Effector memory CD8-positive, alpha-beta T cell (primary cell): Measurements from ENCODE around the gene SHMT2.
A peak's percentile ranks its signal among the peaks of the same experiment; 100 is the strongest.
"Not testable (repeated sequence)": the region's sequence is repeated elsewhere in the genome, so short reads cannot be mapped to it uniquely, and the experiment has no call there.

Experiments
- ATAC-seq: fragments of 150-1000 bp; cut with Tn5 transposase; replicated peaks from 2 replicates; pipeline ENCODE4 v1.10.0; 2021; ENCODE audit warnings: mild to moderate bottlenecking, moderate library complexity
- DNase-seq, 3 experiments: peaks; one replicate each; pipeline ENCODE4 v3.0.0; 2021
- H3K27ac Mint-ChIP-seq, 2 donors: one replicate each; pipeline ENCODE4 v1.8.0; 2022; ENCODE audit warnings: mild to moderate bottlenecking in 2 of 2, mixed read lengths in 2 of 2, moderate library complexity in 2 of 2
- H3K27me3 Mint-ChIP-seq, 2 donors: one replicate each; pipeline ENCODE4 v1.8.0; 2022; ENCODE audit warnings: mixed read lengths in 2 of 2
- H3K36me3 Mint-ChIP-seq: one replicate; pipeline ENCODE4 v1.8.0; 2022; ENCODE audit warnings: mild to moderate bottlenecking, moderate library complexity, mixed read lengths; ENCODE audit not compliant: insufficient read depth
- H3K4me1 Mint-ChIP-seq, 2 donors: one replicate each; pipeline ENCODE4 v1.8.0; 2022; ENCODE audit warnings: low read depth in 2 of 2, mixed read lengths in 2 of 2
- H3K4me3 Mint-ChIP-seq, 2 donors: one replicate each; pipeline ENCODE4 v1.8.0; 2022; ENCODE audit warnings: mild to moderate bottlenecking in 2 of 2, mixed read lengths in 2 of 2, moderate library complexity in 2 of 2
- H3K9me3 Mint-ChIP-seq, 2 donors: one replicate each; pipeline ENCODE4 v1.8.0; 2022; ENCODE audit warnings: mixed read lengths in 2 of 2

SHMT2 gene

DNA sequence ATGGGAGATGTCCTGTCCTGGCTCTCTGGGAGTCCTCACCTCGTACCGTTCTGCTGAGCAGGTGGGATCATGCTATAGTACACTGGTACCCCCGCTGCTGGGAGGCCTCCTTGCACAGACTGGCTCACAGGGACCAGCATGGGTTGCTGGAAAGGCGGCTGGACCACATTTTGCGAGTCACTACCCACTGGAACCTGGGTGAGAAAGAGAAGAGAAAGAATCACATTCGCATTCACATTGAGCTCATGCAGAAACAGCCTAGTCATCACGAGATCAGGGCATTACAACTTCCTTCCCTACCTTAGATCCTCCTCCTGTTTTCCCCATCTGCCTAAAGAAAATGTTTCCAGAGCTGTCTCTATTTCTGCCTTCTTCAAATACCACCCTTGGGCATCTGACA lies 38.8 kb downstream of the SHMT2 start:
- H3K27ac Mint-ChIP-seq = peak overlapping the region; percentile 12 to 31
- no peak overlapping the region for H3K4me3 Mint-ChIP-seq
- DNase-seq = no peak
- H3K9me3 Mint-ChIP-seq = no peaks in the 10 kb centered on the region
- no peaks in the 10 kb centered on the region for H3K27me3 Mint-ChIP-seq
- H3K36me3 Mint-ChIP-seq = peaks cover 70% of the 10 kb centered on the region
- ATAC-seq = no peak
- H3K4me1 Mint-ChIP-seq = peaks cover 2 to 5% of the 10 kb centered on the region in 2 donors

DNA sequence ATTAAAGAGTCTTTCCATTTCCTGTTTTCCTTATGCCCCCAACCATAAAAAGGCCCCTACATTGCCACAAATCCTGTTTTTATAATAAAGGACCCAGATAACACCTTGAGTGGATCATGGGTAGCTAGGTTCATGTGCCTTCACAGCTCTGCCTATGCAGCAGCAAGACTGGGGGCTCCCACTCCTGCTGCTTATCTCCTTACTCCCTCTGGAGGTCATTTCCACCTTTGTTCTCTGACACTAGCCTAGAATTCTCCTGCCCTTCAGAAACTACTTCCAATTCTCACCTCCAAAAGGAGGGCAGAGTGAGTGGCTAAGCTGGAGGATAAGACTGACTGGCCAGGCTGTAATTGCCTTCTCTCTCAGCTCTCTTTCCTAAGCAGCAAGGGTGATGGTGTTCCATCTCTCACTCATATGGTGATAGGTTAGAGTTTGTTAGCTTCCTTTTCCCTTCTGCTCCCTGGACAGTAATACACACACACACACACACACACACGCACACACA lies 41.5 kb downstream of the SHMT2 start:
- DNase-seq = no peak
- Mint-ChIP-seq H3K36me3 (peaks cover 76% of the 10 kb centered on the region), H3K4me3 (no peak overlapping the region), H3K9me3 (no peaks in the 10 kb centered on the region), H3K4me1 (no peaks in the 10 kb centered on the region), H3K27me3 (no peaks in the 10 kb centered on the region), H3K27ac (peak overlapping the region in 1 of 2 donors; percentile 39)
- ATAC-seq = no peak

DNA sequence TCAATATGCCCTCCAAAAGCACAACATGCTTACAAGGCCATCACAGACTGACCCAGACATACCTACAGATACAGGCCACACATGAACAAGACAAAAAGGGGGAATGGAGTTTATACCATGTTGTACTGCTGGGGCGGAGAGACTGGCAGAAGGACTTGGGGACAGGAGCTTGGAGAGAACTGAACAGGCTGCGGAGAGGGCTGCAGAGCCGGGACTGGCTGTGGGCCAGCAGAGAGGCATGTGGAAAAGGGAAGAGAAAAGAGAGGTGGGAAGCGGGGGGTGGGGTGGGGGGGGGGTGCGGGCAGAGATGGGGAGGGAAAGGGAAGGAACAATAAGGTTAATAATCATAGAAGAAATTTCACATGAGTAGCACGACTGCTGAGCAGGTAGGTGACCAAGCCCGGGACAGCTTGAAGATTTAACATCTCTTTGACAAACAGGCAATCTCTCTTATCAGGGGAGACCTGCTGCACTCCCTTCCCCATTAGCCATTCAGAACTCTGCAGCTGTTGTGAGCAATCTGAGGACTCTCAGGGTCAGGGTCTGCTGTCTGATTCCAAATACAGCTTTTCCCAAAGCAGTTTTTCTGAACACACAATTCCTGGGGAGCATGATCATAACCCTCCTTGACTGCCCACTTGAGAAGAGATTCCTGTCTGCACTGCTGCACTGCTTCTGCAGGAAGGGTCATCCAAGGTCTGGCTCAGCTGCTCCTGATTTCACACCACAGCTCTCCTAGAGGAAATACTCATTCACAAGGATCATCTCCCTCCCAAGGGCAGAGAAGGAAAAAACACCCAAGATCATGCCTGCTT lies 43.0 kb downstream of the SHMT2 start:
- Mint-ChIP-seq H3K27me3 (no peaks in the 10 kb centered on the region), H3K36me3 (peaks cover 77% of the 10 kb centered on the region)

DNA sequence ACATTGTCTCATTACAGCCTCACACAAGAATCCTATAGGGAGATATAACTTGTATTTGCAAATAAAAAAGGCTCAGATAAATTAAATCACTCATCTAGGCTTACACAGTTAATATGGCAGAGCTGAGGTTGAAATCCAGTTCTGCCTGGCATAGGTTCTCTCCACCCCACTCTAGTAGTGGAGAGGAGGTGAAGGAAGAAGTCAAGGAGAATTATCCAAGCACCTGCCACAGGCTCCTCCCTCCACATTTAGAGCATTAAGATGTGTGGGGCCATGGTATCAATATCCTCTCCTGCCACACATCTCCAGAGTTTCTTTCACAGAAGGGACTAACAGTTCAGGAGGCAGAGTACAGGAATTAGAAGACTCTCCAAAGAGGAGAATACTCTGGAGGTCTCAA lies 44.0 kb downstream of the SHMT2 start:
- no peaks in the 10 kb centered on the region for H3K4me1 Mint-ChIP-seq
- H3K4me3 Mint-ChIP-seq = no peak overlapping the region
- ATAC-seq (no peak), DNase-seq (no peak)
- no peaks in the 10 kb centered on the region for H3K27me3 Mint-ChIP-seq
- peaks cover 76% of the 10 kb centered on the region for H3K36me3 Mint-ChIP-seq
- peak overlapping the region in 1 of 2 donors; percentile 52 for H3K27ac Mint-ChIP-seq
- H3K9me3 Mint-ChIP-seq = no peaks in the 10 kb centered on the region

More for the DNA sequence above, 43.0 kb downstream of the SHMT2 start:
- H3K9me3 Mint-ChIP-seq = no peaks in the 10 kb centered on the region
- ATAC-seq (no peak), DNase-seq (no peak)
- H3K4me3 Mint-ChIP-seq = no peak overlapping the region
- no peaks in the 10 kb centered on the region for H3K4me1 Mint-ChIP-seq
- H3K27ac Mint-ChIP-seq = peak overlapping the region in 1 of 2 donors; percentile 84

DNA sequence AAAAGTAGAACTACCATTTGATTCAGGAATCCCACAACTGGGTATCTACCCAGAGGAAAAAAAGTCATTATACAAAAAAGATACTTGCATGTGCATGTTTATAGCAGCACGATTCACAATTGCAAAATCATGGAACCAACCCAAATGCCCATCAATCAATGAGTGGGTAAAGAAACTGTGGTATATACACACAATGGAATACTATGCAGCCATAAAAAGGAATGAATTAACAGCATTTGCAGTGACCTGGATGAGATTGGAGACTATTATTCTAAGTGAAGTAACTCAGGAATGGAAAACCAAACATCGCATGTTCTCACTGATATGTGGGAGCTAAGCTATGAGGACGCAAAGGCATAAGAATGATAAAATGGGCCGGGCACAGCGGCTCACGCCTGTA lies 46.7 kb downstream of the SHMT2 start:
- H3K4me1 Mint-ChIP-seq = peaks cover 11 to 16% of the 10 kb centered on the region in 2 donors
- not testable (repeated sequence) for H3K9me3 Mint-ChIP-seq, DNase-seq, H3K27ac Mint-ChIP-seq, H3K4me3 Mint-ChIP-seq, H3K27me3 Mint-ChIP-seq, ATAC-seq
- H3K36me3 Mint-ChIP-seq = peaks cover 82% of the 10 kb centered on the region

DNA sequence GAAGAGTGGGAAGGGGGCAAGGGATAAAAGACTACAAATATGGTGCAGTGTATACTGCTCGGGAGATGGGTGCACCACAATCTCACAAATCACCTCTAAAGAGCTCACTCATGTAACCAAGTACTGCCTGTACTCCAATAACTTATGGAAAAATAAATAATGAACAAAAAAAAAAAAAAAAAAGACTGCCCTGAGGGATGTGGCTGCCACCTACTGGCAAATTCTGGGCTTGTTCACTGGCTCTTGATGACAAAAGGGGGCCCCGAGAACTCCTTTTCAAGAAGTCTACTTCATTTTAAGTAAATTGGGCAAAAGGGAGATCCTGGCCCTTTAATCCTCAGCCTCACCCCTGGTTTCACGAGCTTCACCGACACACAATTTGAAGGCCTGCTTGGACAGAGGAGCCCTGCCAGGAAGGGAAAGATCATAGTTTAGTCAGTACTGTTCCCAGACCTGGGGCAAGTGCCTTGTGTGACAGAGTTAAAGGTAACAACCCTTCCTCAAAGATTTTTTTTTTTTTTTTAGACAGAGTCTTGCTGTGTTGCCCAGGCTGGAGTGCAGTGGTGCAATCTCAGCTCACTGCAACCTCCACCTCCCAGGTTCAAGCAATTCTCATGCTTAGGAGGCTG lies 47.5 kb downstream of the SHMT2 start:
- DNase-seq (no peak), ATAC-seq (no peak)
- H3K4me1 Mint-ChIP-seq = peaks cover 11 to 17% of the 10 kb centered on the region in 2 donors
- no peak overlapping the region for H3K4me3 Mint-ChIP-seq
- H3K36me3 Mint-ChIP-seq = peaks cover 90% of the 10 kb centered on the region
- H3K27me3 Mint-ChIP-seq = no peaks in the 10 kb centered on the region
- H3K27ac Mint-ChIP-seq = no peak overlapping the region
- no peaks in the 10 kb centered on the region for H3K9me3 Mint-ChIP-seq

DNA sequence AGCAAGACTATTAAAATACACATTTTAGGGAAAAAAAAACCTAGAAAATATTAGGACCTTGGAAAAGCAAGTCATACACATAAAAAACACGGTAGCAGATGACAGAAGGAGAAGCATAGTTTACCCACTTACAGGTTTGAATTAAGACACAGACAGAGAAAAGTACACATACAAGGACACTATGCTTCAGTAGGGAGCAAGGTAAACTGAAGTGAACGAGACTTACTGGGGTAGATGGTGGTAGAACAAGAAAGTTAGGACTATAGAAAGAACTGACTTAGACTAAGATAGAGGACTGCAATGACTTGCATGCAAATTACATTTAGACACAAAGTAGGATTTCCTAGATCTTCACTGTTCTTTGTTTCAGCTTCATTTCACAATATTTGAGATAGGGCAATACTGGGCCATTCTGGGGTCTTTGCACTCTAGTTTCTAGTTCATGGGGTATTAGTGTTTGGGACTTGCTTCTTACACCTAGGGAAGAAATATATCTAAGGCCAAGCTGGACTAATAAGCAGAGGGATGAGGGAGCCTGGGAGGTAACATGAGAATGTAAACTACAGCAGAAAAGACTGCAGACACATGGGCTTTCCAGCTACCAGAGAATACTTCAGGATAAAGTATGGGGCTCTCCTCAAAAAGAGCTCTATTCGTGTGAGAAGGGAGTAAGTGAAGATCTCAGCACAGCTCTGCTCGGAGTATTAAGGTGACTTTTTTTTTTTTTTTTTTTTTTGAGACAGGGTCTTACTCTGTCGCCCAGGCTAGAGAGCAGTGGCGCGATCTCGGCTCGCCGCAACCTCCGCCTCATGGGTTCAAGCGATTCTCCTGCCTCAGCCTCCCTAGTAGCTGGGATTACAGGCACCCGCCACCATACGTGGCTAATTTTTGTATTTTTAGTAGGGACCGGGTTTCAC lies 49.2 kb downstream of the SHMT2 start:
- peak overlapping the region in 1 of 2 donors; percentile 4 for H3K27ac Mint-ChIP-seq
- H3K4me3 Mint-ChIP-seq = no peak overlapping the region
- no peaks in the 10 kb centered on the region for H3K27me3 Mint-ChIP-seq
- H3K9me3 Mint-ChIP-seq = no peaks in the 10 kb centered on the region
- H3K4me1 Mint-ChIP-seq = peaks cover 11 to 17% of the 10 kb centered on the region in 2 donors
- ATAC-seq = no peak
- H3K36me3 Mint-ChIP-seq = peaks cover 87% of the 10 kb centered on the region
- DNase-seq = no peak

DNA sequence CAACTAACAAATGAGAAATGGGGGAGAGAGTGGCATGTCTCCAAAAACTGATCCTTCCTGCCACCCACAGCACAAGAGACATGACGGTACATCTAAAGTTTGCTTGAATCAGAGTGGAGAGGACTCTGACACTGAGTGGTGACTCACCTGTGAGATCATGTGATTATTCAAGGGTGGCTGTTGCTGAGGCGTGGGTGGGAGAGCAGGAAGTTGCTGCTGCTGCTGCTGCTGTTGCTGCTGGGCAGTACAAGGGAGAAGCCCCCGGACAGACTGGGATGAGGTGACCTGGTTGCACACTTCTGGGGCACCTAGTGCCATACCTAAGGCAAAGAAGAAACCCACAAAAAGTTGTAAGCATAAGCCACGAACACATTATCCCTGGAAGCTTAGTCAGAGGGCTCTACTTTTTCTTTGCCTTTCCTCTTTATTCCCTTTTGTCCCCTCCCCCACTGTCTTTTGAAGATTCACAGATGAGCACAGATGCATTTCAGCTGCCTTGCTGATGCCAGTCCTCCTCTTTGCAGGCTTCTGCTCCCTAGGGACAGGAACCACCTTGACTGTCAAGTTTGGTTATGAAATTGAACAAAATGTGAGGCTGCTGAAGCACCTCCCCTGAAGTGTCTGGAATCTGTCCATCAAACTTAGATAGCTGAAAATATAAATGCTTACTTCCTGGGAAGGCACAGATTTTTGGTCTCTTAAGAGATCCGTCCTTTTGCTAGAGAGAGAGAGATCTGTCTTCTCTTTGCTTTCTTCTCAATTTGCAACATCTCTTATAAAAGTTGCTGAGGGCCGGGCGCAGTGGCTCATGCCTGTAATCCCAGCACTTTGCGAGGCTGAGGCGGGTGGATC lies 50.9 kb downstream of the SHMT2 start:
- peak; percentile 99 for ATAC-seq
- H3K4me3 Mint-ChIP-seq = peak overlapping the region; percentile 32 to 52
- no peaks in the 10 kb centered on the region for H3K27me3 Mint-ChIP-seq
- H3K36me3 Mint-ChIP-seq = peaks cover 70% of the 10 kb centered on the region
- DNase-seq = peak; percentile 26 to 39 (median 35)
- peak overlapping the region; percentile 89 to 90 for H3K27ac Mint-ChIP-seq
- no peaks in the 10 kb centered on the region for H3K9me3 Mint-ChIP-seq
- peaks cover 11 to 17% of the 10 kb centered on the region in 2 donors for H3K4me1 Mint-ChIP-seq

DNA sequence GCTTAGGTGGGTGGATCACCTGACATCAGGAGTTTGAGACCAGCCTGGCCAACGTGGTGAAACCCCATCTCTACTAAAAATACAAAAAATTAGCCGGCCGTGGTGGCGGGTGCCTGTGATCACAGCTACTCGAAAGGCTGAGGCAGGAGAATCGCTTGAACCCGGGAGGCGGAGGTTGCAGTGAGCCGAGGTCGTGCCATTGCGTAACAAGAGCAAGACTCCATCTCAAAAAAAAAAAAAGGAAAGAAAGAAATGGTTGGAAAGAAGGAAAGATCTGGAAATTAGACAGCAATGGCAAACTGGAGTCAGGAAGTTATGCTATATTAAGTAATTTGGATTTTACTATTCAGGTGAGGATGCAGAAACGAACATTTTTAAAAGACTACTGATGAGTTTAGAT lies 52.6 kb downstream of the SHMT2 start:
- Mint-ChIP-seq H3K4me1 (peaks cover 11 to 17% of the 10 kb centered on the region in 2 donors), H3K27ac (peak overlapping the region in 1 of 2 donors; percentile 50), H3K36me3 (peaks cover 62% of the 10 kb centered on the region)
- not testable (repeated sequence) for ATAC-seq, H3K9me3 Mint-ChIP-seq, H3K4me3 Mint-ChIP-seq, H3K27me3 Mint-ChIP-seq, DNase-seq
